Activated CD4-positive, alpha-beta memory T cell treated with anti-CD3 and anti-CD28 coated beads, Interleukin-2, amount 10 ng/mL, durations not matched to agents 7 days and 5 days (primary cell): Measurements from ENCODE around the gene EFNB3. TPM values are rescaled to one million over a fixed set of nuclear protein-coding genes. Genes with fewer than 3 reads are reported as not detected.

Source experiments
- CTCF ChIA-PET: fragments of 350-600 bp; sonication (Branson Sonifier 250); formaldehyde crosslinking; loops from one replicate; lab custom pipeline; 2021; ENCODE audit warnings: antibody characterized with exemption, inconsistent platforms; lab: Charles Lee
- POLR2A ChIA-PET: fragments of 350-600 bp; sonication (Branson Sonifier 250); formaldehyde crosslinking; loops from one replicate; lab custom pipeline; 2021; ENCODE audit warnings: antibody characterized with exemption; lab: Charles Lee
- DNase-seq: peaks from one replicate; pipeline ENCODE4 v3.0.0-alpha.2; 2020
- H3K27ac Mint-ChIP-seq: one replicate; pipeline ENCODE4 v1.8.0; 2021; ENCODE audit warnings: mild to moderate bottlenecking, mixed read lengths
- H3K27me3 Mint-ChIP-seq: one replicate; pipeline ENCODE4 v1.8.0; 2021; ENCODE audit warnings: mixed read lengths
- H3K36me3 Mint-ChIP-seq: one replicate; pipeline ENCODE4 v1.8.0; 2021; ENCODE audit warnings: low read depth, mixed read lengths
- H3K4me1 Mint-ChIP-seq: one replicate; pipeline ENCODE4 v1.8.0; 2021; ENCODE audit warnings: mixed read lengths
- H3K4me3 Mint-ChIP-seq: one replicate; pipeline ENCODE4 v1.8.0; 2021; ENCODE audit warnings: mild to moderate bottlenecking, mixed read lengths
- H3K9me3 Mint-ChIP-seq: one replicate; pipeline ENCODE4 v1.8.0; 2021; ENCODE audit warnings: mixed read lengths
- total RNA-seq, 2 experiments: library from RNA; stranded (reverse); gene quantifications; one replicate each; pipeline ENCODE4 v1.2.3, GENCODE V29; 2021

EFNB3 gene
- total RNA-seq, 2 experiments from 2014 or later = not detected

GRCh38 chr17:7705269-7706255, 560 bp downstream of the EFNB3 start:
- ChIA-PET CTCF (interaction anchor here (1.9 kb wide), 1 partner anchor 18 kb away, joined by 7 read pairs; the partner anchor contains the start of gene WRAP53), POLR2A (interaction anchor here (5.1 kb wide), 1 partner anchor 18 kb away, joined by 32 read pairs; the partner anchor contains the start of genes TP53 and WRAP53)
- Mint-ChIP-seq H3K4me3 (no peak overlapping the region), H3K27me3 (peaks cover 35% of the 10 kb centered on the region), H3K9me3 (no peaks in the 10 kb centered on the region), H3K4me1 (peaks cover 19% of the 10 kb centered on the region), H3K36me3 (peaks cover 9% of the 10 kb centered on the region), H3K27ac (no peak overlapping the region)
- DNase-seq = no peak

- POLR2A ChIA-PET = interaction anchor here (5.1 kb wide), 1 partner anchor 20 kb away, joined by 32 read pairs; the partner anchor contains the start of genes TP53 and WRAP53
- DNase-seq = no peak
- H3K4me3 Mint-ChIP-seq = no peak overlapping the region
- CTCF ChIA-PET = interaction anchor here (0.7 to 1.9 kb wide), 2 partner anchors 19 to 74 kb away, joined by 3 to 7 read pairs; partner anchors contain the start of gene WRAP53
- H3K27me3 Mint-ChIP-seq = peaks cover 40% of the 10 kb centered on the region
- peaks cover 4% of the 10 kb centered on the region for H3K36me3 Mint-ChIP-seq
- H3K9me3 Mint-ChIP-seq = no peaks in the 10 kb centered on the region
- no peak overlapping the region for H3K27ac Mint-ChIP-seq
- H3K4me1 Mint-ChIP-seq = peaks cover 27% of the 10 kb centered on the region
Observed at GRCh38 chr17:7706631-7707354, 1.8 kb downstream of the EFNB3 start.

GRCh38 chr17:7707446-7707845, 2.4 kb downstream of the EFNB3 start:
- no peaks in the 10 kb centered on the region for H3K9me3 Mint-ChIP-seq
- peaks cover 27% of the 10 kb centered on the region for H3K4me1 Mint-ChIP-seq
- no peak for DNase-seq
- CTCF ChIA-PET = interaction anchor here (1.9 kb wide), 1 partner anchor 19 kb away, joined by 7 read pairs; the partner anchor contains the start of gene WRAP53
- POLR2A ChIA-PET = interaction anchor here (5.1 kb wide), 1 partner anchor 20 kb away, joined by 32 read pairs; the partner anchor contains the start of genes TP53 and WRAP53
- peaks cover 4% of the 10 kb centered on the region for H3K36me3 Mint-ChIP-seq
- peaks cover 43% of the 10 kb centered on the region for H3K27me3 Mint-ChIP-seq
- H3K4me3 Mint-ChIP-seq = no peak overlapping the region
- H3K27ac Mint-ChIP-seq = no peak overlapping the region

- POLR2A ChIA-PET = interaction anchor here (5.1 kb wide), 1 partner anchor 21 kb away, joined by 32 read pairs; the partner anchor contains the start of genes TP53 and WRAP53
- CTCF ChIA-PET = interaction anchor here (1.9 kb wide), 1 partner anchor 20 kb away, joined by 7 read pairs; the partner anchor contains the start of gene WRAP53
- H3K4me3 Mint-ChIP-seq = no peak overlapping the region
Observed at GRCh38 chr17:7707858-7708750, 3.1 kb downstream of the EFNB3 start.

GRCh38 chr17:7709031-7709430, 4.0 kb downstream of the EFNB3 start:
- POLR2A ChIA-PET = no interaction called here
- Mint-ChIP-seq H3K27ac (no peak overlapping the region), H3K4me3 (no peak overlapping the region), H3K9me3 (no peaks in the 10 kb centered on the region), H3K36me3 (no peaks in the 10 kb centered on the region), H3K4me1 (peaks cover 31% of the 10 kb centered on the region), H3K27me3 (peaks cover 52% of the 10 kb centered on the region)
- DNase-seq = no peak
- CTCF ChIA-PET = no interaction called here

More at GRCh38 chr17:7707858-7708750, 3.1 kb downstream of the EFNB3 start:
- Mint-ChIP-seq H3K27ac (no peak overlapping the region), H3K27me3 (peaks cover 49% of the 10 kb centered on the region), H3K36me3 (peaks cover under 1% of the 10 kb centered on the region), H3K9me3 (no peaks in the 10 kb centered on the region), H3K4me1 (peaks cover 27% of the 10 kb centered on the region)
- no peak for DNase-seq

GRCh38 chr17:7710301-7710700, 5.3 kb downstream of the EFNB3 start:
- H3K27ac Mint-ChIP-seq = no peak overlapping the region
- DNase-seq = no peak
- H3K4me3 Mint-ChIP-seq = no peak overlapping the region
- no peaks in the 10 kb centered on the region for H3K9me3 Mint-ChIP-seq
- CTCF ChIA-PET = interaction anchor here (0.9 kb wide), 1 partner anchor 10 kb away, joined by 3 read pairs; no protein-coding TSS in a partner anchor
- no peaks in the 10 kb centered on the region for H3K36me3 Mint-ChIP-seq
- POLR2A ChIA-PET = no interaction called here
- H3K4me1 Mint-ChIP-seq = peaks cover 24% of the 10 kb centered on the region
- H3K27me3 Mint-ChIP-seq = peaks cover 53% of the 10 kb centered on the region

- Mint-ChIP-seq H3K4me3 (no peak overlapping the region), H3K4me1 (peaks cover 20% of the 10 kb centered on the region), H3K36me3 (no peaks in the 10 kb centered on the region), H3K9me3 (no peaks in the 10 kb centered on the region), H3K27ac (no peak overlapping the region), H3K27me3 (peaks cover 55% of the 10 kb centered on the region)
- DNase-seq = no peak
- POLR2A ChIA-PET = no interaction called here
- CTCF ChIA-PET = interaction anchor here (0.6 to 0.9 kb wide), 3 partner anchors 10 to 355 kb away, joined by 3 read pairs; no protein-coding TSS in a partner anchor
Observed at GRCh38 chr17:7711051-7711755, 6.2 kb downstream of the EFNB3 start.

- no peaks in the 10 kb centered on the region for H3K9me3 Mint-ChIP-seq
- H3K27me3 Mint-ChIP-seq = peaks cover 53% of the 10 kb centered on the region
- H3K4me1 Mint-ChIP-seq = peaks cover 28% of the 10 kb centered on the region
- no peak overlapping the region for H3K27ac Mint-ChIP-seq
- no peaks in the 10 kb centered on the region for H3K36me3 Mint-ChIP-seq
- no peak for DNase-seq
- H3K4me3 Mint-ChIP-seq = no peak overlapping the region
- ChIA-PET CTCF (no interaction called here), POLR2A (no interaction called here)
Observed at GRCh38 chr17:7712111-7712771, 7.2 kb downstream of the EFNB3 start.

- CTCF ChIA-PET = interaction anchor here (0.6 to 1.9 kb wide), 4 partner anchors 11 to 82 kb away, joined by 3 to 8 read pairs (median 4); partner anchors contain the start of genes TP53 and WRAP53
- DNase-seq = no peak
- H3K36me3 Mint-ChIP-seq = no peaks in the 10 kb centered on the region
- H3K27me3 Mint-ChIP-seq = peaks cover 60% of the 10 kb centered on the region
- POLR2A ChIA-PET = interaction anchor here (2.1 kb wide), 1 partner anchor 27 kb away, joined by 10 read pairs; the partner anchor contains the start of gene TP53
- H3K9me3 Mint-ChIP-seq = no peaks in the 10 kb centered on the region
- no peak overlapping the region for H3K4me3 Mint-ChIP-seq
- no peak overlapping the region for H3K27ac Mint-ChIP-seq
- H3K4me1 Mint-ChIP-seq = peaks cover 42% of the 10 kb centered on the region
Observed at GRCh38 chr17:7713782-7714181, 8.8 kb downstream of the EFNB3 start.

- no peaks in the 10 kb centered on the region for H3K9me3 Mint-ChIP-seq
- no peaks in the 10 kb centered on the region for H3K36me3 Mint-ChIP-seq
- CTCF ChIA-PET = interaction anchor here (0.7 to 1.9 kb wide), 4 partner anchors 9 to 30 kb away, joined by 3 to 8 read pairs (median 4); partner anchors contain the start of genes TP53 and WRAP53
- no peak overlapping the region for H3K4me3 Mint-ChIP-seq
- peaks cover 40% of the 10 kb centered on the region for H3K4me1 Mint-ChIP-seq
- peaks cover 70% of the 10 kb centered on the region for H3K27me3 Mint-ChIP-seq
- POLR2A ChIA-PET = interaction anchor here (2.1 kb wide), 1 partner anchor 28 kb away, joined by 10 read pairs; the partner anchor contains the start of gene TP53
- no peak overlapping the region for H3K27ac Mint-ChIP-seq
- no peak for DNase-seq
Observed at GRCh38 chr17:7714721-7715594, 10.0 kb downstream of the EFNB3 start.
